ENCODE results near the gene CEP41. TPM values are rescaled to one million over a fixed set of nuclear protein-coding genes. Genes with fewer than 3 reads are reported as not detected.

Gene CEP41
- polyA plus RNA-seq, 1 donor from 2014 or later, result 47.0 TPM

DNA sequence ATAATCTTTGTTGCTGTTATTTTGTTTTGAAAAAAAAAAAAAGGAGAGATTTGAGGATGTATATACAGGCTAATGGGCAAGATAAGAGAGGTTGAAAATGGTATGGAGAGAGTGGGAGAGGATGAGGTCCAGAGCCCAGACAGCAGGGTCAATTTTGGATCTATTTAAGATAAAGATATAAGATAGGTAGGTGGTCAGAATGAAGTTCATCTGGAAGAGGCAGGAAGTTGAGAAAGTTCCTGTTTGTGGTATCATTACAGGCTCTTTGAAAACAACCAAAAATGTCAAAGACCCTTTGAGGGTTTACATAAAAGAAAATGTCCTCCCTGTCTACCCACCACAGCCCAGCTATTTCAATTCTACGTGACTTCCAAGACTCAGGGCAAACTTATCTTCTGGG is 7.5 kb downstream of the CEP41 start:
- Histone ChIP-seq H3K36me3 (ENCODE audit: insufficient read depth, low read length) (no peaks in the 10 kb centered on the region), H3K9ac (ENCODE audit: low read length) (no peak overlapping the region), H3K9me2 (ENCODE audit: insufficient read depth, low read length) (no peaks in the 10 kb centered on the region), H4K20me1 (ENCODE audit: insufficient read depth) (no peaks in the 10 kb centered on the region), H3K27me3 (ENCODE audit: insufficient read depth, low read depth, low read length) (no peaks in the 10 kb centered on the region), H3K27ac (ENCODE audit: low read length) (no peak overlapping the region), H3F3A (ENCODE audit: insufficient read depth, low read length, poor library complexity, severe bottlenecking) (no peaks in the 10 kb centered on the region), H3K4me3 (ENCODE audit: low read length) (no peak overlapping the region), H3K79me2 (replicated peaks; ENCODE audit: insufficient read depth, low read length) (peaks cover 14% of the 10 kb centered on the region), H2AFZ (ENCODE audit: low read depth, low read length) (no peak overlapping the region), H3K4me2 (ENCODE audit: low read length) (no peak overlapping the region), H3K9me3 (ENCODE audit: low read length) (no peaks in the 10 kb centered on the region)
- TF ChIP-seq MXI1 (conservative IDR thresholded peaks at IDR 0.05; ENCODE audit: poor library complexity, severe bottlenecking) (no peak), POLR2AphosphoS5 (IDR thresholded peaks at IDR 0.05) (no peak), SMC3 (conservative IDR thresholded peaks at IDR 0.05; ENCODE audit: poor library complexity) (no peak), EZH2 (IDR thresholded peaks at IDR 0.05; ENCODE audit: borderline replicate concordance, insufficient read depth, low read length, poor library complexity, severe bottlenecking) (no peak), EP300 (conservative IDR thresholded peaks at IDR 0.05; ENCODE audit: poor library complexity, severe bottlenecking) (no peak), TAF1 (IDR thresholded peaks at IDR 0.05; ENCODE audit: low read depth) (no peak), RAD21 (conservative IDR thresholded peaks at IDR 0.05) (no peak)
- TF ChIP-seq, protein P1, sequence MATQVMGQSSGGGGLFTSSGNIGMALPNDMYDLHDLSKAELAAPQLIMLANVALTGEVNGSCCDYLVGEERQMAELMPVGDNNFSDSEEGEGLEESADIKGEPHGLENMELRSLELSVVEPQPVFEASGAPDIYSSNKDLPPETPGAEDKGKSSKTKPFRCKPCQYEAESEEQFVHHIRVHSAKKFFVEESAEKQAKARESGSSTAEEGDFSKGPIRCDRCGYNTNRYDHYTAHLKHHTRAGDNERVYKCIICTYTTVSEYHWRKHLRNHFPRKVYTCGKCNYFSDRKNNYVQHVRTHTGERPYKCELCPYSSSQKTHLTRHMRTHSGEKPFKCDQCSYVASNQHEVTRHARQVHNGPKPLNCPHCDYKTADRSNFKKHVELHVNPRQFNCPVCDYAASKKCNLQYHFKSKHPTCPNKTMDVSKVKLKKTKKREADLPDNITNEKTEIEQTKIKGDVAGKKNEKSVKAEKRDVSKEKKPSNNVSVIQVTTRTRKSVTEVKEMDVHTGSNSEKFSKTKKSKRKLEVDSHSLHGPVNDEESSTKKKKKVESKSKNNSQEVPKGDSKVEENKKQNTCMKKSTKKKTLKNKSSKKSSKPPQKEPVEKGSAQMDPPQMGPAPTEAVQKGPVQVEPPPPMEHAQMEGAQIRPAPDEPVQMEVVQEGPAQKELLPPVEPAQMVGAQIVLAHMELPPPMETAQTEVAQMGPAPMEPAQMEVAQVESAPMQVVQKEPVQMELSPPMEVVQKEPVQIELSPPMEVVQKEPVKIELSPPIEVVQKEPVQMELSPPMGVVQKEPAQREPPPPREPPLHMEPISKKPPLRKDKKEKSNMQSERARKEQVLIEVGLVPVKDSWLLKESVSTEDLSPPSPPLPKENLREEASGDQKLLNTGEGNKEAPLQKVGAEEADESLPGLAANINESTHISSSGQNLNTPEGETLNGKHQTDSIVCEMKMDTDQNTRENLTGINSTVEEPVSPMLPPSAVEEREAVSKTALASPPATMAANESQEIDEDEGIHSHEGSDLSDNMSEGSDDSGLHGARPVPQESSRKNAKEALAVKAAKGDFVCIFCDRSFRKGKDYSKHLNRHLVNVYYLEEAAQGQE (IDR thresholded peaks at IDR 0.05; ENCODE audit: borderline replicate concordance), result no peak
- TF ChIP-seq, protein P2, sequence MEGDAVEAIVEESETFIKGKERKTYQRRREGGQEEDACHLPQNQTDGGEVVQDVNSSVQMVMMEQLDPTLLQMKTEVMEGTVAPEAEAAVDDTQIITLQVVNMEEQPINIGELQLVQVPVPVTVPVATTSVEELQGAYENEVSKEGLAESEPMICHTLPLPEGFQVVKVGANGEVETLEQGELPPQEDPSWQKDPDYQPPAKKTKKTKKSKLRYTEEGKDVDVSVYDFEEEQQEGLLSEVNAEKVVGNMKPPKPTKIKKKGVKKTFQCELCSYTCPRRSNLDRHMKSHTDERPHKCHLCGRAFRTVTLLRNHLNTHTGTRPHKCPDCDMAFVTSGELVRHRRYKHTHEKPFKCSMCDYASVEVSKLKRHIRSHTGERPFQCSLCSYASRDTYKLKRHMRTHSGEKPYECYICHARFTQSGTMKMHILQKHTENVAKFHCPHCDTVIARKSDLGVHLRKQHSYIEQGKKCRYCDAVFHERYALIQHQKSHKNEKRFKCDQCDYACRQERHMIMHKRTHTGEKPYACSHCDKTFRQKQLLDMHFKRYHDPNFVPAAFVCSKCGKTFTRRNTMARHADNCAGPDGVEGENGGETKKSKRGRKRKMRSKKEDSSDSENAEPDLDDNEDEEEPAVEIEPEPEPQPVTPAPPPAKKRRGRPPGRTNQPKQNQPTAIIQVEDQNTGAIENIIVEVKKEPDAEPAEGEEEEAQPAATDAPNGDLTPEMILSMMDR (IDR thresholded peaks at IDR 0.05; ENCODE audit: poor library complexity, severe bottlenecking), result no peak

- H3K4me2 ChIP-seq (ENCODE audit: low read length), result no peak overlapping the region
- no peak overlapping the region for H2AFZ ChIP-seq (ENCODE audit: low read depth, low read length)
Measured at GRCh38 chr7:130432886-130433285, 7.9 kb downstream of the CEP41 start.

More at GRCh38 chr7:130432886-130433285, 7.9 kb downstream of the CEP41 start:
- Histone ChIP-seq H4K20me1 (ENCODE audit: insufficient read depth) (no peaks in the 10 kb centered on the region), H3K36me3 (ENCODE audit: insufficient read depth, low read length) (no peaks in the 10 kb centered on the region), H3F3A (ENCODE audit: insufficient read depth, low read length, poor library complexity, severe bottlenecking) (no peaks in the 10 kb centered on the region), H3K9ac (ENCODE audit: low read length) (no peak overlapping the region), H3K9me3 (ENCODE audit: low read length) (no peaks in the 10 kb centered on the region), H3K4me3 (ENCODE audit: low read length) (no peak overlapping the region), H3K79me2 (replicated peaks; ENCODE audit: insufficient read depth, low read length) (peaks cover 10% of the 10 kb centered on the region), H3K27me3 (ENCODE audit: insufficient read depth, low read depth, low read length) (no peaks in the 10 kb centered on the region), H3K9me2 (ENCODE audit: insufficient read depth, low read length) (no peaks in the 10 kb centered on the region), H3K27ac (ENCODE audit: low read length) (no peak overlapping the region)
- TF ChIP-seq RAD21 (conservative IDR thresholded peaks at IDR 0.05) (no peak), POLR2AphosphoS5 (IDR thresholded peaks at IDR 0.05) (no peak), MXI1 (conservative IDR thresholded peaks at IDR 0.05; ENCODE audit: poor library complexity, severe bottlenecking) (no peak), TAF1 (IDR thresholded peaks at IDR 0.05; ENCODE audit: low read depth) (no peak), EZH2 (IDR thresholded peaks at IDR 0.05; ENCODE audit: borderline replicate concordance, insufficient read depth, low read length, poor library complexity, severe bottlenecking) (no peak), EP300 (conservative IDR thresholded peaks at IDR 0.05; ENCODE audit: poor library complexity, severe bottlenecking) (no peak), SMC3 (conservative IDR thresholded peaks at IDR 0.05; ENCODE audit: poor library complexity) (no peak)
- TF ChIP-seq, protein P2 (IDR thresholded peaks at IDR 0.05; ENCODE audit: poor library complexity, severe bottlenecking), result no peak
- TF ChIP-seq, protein P1 (IDR thresholded peaks at IDR 0.05; ENCODE audit: borderline replicate concordance), result no peak

Data from neural cell (in vitro differentiated cells).